GM19468 (cell line): ENCODE data around the gene SYPL2.
"Not testable (repeated sequence)": the region's sequence is repeated elsewhere in the genome, so short reads cannot be mapped to it uniquely, and the experiment has no call there.

Experiments used
- ATAC-seq: cut with Tn5 transposase; IDR thresholded peaks from one replicate; pipeline ENCODE4 v1.9.1; 2021; ENCODE audit warnings: mild to moderate bottlenecking, moderate library complexity, moderate number of reproducible peaks; ENCODE audit not compliant: unreplicated experiment; ENCODE audit errors: extremely low read depth

The SYPL2 gene

GRCh38 chr1:109468903-109469302, 2.6 kb downstream of the SYPL2 start:
- ATAC-seq: no peak

DNA sequence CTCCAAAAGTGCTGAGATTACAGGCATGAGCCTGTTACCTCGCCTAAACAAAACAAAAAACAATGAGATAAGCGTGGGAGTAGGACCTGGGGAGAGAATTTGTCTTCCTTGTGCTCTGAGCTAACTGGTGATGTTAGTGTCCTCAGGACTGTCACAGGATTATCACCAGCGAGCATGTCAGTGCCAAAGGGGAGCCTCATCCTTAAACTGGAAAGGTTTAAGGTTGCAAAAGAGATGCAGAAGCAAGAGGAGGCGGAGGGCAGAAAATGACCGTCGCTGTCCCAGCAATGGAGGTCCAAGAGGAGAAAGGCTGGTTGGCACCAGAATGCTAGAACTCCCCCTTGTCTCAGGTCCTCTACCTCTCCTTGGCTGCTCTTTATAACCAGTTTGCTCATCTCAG, 3.9 kb downstream of the SYPL2 start:
- no peak for ATAC-seq

DNA sequence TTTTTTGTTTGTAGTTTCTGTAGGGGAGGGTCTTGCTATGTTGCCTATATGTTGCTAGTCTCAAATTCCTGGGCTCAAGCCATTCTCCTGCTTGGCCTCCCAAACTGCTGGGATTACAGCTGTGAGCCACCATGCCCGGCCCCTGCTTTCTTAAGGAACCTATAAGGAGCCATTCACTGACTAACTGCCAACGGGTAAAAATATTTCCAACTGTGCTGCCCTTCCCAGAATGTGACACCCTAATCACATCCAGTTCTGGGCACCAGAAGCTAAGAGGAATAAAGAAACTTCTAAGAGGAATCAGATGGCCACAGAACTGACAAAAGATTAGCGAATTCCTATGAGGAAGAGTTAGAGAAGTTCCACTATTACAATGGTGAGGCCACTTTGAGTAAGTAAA, 6.4 kb downstream of the SYPL2 start:
- no peak for ATAC-seq

GRCh38 chr1:109473284-109474057, 7.1 kb downstream of the SYPL2 start:
- ATAC-seq: not testable (repeated sequence)

DNA sequence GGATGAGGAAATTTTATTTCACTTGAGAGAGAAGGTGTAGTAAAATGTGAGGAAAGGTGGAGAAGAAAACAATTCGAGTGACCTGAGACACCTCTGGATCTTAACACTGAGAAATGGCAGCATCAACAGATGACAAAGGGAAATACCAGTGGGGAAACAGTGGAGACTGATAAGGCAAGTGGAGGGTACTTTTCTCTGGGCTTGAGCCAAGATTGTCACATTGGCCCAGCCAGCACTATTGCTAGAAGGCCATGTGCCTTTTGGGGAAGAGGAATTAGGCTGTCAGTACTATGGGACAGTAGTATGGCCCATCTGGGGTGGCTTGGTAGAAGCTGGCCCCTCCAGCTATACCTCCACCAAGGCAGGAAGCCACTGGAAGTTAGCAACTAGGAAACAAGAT, 8.4 kb downstream of the SYPL2 start:
- ATAC-seq: no peak

DNA sequence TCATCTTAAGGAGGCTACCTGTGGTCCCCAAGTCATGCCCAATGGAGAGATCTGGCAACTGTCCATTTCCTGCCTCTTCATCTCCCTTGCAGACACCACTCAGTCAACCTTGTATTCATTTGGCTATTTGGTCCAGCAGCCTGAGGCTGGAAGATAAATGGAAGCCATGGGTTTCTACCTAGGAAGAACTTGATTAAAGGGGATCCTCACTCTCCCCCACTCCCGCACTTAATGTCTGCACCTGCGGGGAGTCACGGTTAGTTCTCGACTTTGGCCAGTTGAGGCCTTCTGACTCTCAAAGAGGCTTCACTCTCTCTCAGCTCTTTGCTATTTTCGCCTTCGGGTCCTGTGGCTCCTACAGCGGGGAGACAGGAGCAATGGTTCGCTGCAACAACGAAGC, 8.9 kb downstream of the SYPL2 start:
- no peak for ATAC-seq

DNA sequence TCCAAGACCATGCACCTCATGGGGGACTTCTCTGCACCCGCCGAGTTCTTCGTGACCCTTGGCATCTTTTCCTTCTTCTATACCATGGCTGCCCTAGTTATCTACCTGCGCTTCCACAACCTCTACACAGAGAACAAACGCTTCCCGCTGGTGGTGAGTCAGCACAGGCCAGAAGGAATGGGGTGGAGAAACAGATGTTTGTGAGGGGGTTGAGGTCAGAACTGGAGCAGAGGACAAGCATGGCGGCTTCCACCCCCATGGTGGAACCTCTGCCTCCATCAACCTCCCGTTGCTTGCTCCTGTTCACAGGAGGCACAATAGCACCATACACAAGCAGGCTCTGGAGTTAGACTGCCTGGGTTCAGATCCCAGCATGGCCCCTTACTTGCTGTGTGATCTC, 10.5 kb downstream of the SYPL2 start:
- no peak for ATAC-seq

DNA sequence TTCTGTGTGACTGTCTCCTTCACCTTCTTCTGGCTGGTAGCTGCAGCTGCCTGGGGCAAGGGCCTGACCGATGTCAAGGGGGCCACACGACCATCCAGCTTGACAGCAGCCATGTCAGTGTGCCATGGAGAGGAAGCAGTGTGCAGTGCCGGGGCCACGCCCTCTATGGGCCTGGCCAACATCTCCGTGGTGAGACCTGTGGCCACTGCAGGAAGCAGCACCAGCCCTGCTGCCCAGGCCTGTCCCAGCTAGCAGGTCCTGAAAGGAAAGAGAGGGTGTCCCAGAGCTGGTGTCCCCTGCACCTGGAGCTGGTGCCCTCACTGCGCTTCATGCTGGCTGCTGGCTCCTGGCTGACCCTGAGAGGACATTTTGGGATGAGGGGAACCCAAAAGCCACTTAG, 11.5 kb downstream of the SYPL2 start:
- ATAC-seq: no peak

GRCh38 chr1:109478806-109479205, 12.5 kb downstream of the SYPL2 start:
- no peak for ATAC-seq

DNA sequence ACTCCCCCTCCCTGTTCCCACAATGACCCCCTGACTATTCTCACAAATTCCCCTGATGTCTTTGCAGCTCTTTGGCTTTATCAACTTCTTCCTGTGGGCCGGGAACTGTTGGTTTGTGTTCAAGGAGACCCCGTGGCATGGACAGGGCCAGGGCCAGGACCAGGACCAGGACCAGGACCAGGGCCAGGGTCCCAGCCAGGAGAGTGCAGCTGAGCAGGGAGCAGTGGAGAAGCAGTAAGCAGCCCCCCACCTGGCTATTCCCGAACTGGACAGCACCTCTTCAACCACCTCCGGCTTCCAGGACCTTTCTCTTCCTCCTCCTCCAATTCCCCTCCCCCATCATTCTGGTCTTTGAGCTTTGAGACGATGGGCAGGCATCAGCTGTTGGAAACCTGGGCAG, 13.0 kb downstream of the SYPL2 start:
- ATAC-seq: no peak

DNA sequence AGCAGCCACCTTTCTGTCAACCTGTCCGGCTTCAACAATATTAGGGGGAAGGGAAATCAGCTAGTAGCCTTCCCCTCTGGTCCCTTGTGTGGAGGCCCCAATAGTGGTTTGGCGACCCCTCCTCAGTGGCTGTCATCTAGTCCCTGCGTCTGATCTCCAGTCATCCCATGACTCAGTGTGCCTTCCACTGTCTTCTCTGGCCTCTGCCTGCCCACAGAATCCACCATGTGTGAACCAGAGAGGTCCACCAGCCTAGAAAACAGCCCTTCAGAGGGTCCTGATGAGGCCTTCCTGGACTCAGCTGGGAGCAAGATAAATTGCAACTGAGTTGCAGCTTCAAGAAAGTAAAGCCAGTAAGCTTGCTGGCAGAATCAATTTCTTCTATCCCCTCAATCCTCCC, 13.6 kb downstream of the SYPL2 start:
- no peak for ATAC-seq

GRCh38 chr1:109481646-109482045, 15.3 kb downstream of the SYPL2 start:
- no peak for ATAC-seq

DNA sequence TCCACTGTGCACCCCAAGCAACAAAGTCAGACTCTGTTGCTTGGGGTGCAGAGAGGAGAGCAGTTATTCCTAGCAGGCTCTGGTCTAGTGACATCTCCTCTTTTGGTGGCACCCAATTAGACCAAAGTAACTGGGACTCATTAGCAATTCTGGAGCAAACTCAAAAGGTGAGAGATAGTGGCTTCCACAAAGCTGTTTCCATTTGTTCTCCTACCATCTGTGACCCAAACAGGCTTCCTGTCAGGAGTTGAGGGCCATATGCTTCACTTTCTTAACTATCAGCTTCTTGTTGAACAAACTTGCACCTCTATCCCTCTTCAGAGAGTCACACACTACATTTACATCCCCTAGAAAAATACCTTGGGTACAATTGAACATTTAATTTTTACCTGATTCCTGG, 15.9 kb downstream of the SYPL2 start:
- ATAC-seq: no peak

- no peak for ATAC-seq
Measured at GRCh38 chr1:109482791-109483671, 16.7 kb downstream of the SYPL2 start.

- ATAC-seq: peak; percentile 51
Measured at GRCh38 chr1:109483672-109484518, 17.5 kb downstream of the SYPL2 start, which contains the start of gene ATXN7L2. Gene ATXN7L2 (plus strand): TSS chr1:109483905. CDS start chr1:109483954, 49 bp downstream.

DNA sequence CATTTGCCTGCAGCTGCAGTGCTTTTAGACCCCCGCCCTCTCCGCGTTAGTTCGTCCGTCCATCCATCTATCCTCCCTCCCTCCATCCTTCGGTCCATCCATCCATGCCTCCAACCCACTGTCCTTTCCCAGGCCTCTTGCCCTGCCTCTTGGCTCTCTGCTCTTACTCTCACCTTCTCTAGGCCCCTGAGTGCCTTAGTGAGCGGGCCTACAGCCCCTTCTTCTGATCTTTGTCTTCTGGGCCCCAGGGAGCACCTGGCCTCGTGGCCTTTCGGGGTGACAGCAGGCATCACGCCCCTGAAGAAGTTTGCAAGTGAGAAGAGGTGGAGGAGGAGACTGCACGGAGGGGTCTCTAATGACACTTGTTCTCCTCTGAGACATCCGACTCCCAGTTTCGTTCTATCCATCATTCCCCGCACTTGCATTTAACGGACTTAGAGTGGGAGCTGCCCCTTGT, 18.2 kb downstream of the SYPL2 start:
- ATAC-seq: no peak

- no peak for ATAC-seq
Measured at GRCh38 chr1:109485001-109485400, 18.7 kb downstream of the SYPL2 start.

GRCh38 chr1:109487261-109487660, 20.9 kb downstream of the SYPL2 start:
- no peak for ATAC-seq

GRCh38 chr1:109488201-109488600, 21.9 kb downstream of the SYPL2 start:
- no peak for ATAC-seq

DNA sequence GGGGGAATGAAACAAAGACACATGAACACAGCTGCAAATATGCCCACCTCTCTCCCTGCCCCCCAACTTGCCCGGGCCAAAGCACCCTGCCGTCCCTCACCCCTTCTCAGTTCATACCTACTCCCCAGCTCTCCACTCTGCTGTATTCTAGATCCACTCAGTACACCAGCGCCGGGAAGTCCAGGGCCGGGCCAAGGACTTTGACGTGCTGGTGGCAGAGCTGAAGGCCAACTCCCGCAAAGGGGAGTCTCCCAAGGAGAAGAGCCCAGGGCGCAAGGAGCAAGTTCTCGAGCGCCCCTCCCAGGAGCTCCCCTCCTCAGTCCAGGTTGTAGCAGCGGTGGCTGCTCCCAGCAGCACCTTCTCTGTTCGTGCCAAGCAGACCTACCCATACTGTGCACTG, 22.4 kb downstream of the SYPL2 start:
- ATAC-seq: no peak
